Measurements from ENCODE around the gene CLTA. TPM values are rescaled to one million over a fixed set of nuclear protein-coding genes. Genes with fewer than 3 reads are reported as not detected.

Gene CLTA
- total RNA-seq, 2 experiments from 2014 or later: 150 to 171 TPM

- Histone ChIP-seq H3K36me3 (ENCODE audit: insufficient read depth, low read length) (peaks cover 34% of the 10 kb centered on the region), H3K27ac (ENCODE audit: low read depth, low read length, poor library complexity, severe bottlenecking) (peak overlapping the region; percentile 73), H3K4me1 (ENCODE audit: insufficient read depth, low read length, poor library complexity, severe bottlenecking) (peaks cover 40% of the 10 kb centered on the region), H3K4me2 (ENCODE audit: low read length) (peak overlapping the region; percentile 97), H3K4me3 (ENCODE audit: low read depth, low read length, poor library complexity, severe bottlenecking) (peak overlapping the region; percentile 92), H4K20me1 (ENCODE audit: insufficient read depth, low read length) (peaks cover 32% of the 10 kb centered on the region), H3K9me2 (ENCODE audit: insufficient read depth, low read length) (no peaks in the 10 kb centered on the region), H2AFZ (ENCODE audit: low read length) (peak overlapping the region; percentile 46; the same call in 1 of the 2 replicates), H3K9me3 (ENCODE audit: low read length) (no peaks in the 10 kb centered on the region), H3K79me2 (ENCODE audit: insufficient read depth, low read depth, low read length) (peaks cover 51% of the 10 kb centered on the region)
- ChIA-PET CTCF (ENCODE audit: unreplicated experiment) (interaction anchor here (0.6 to 1.0 kb wide), 3 partner anchors 111 to 574 kb away, joined by 3 to 4 read pairs (median 3); no protein-coding TSS in a partner anchor), POLR2A (interaction anchor here (0.6 to 3.9 kb wide), 12 partner anchors 10 to 443 kb away, joined by 3 to 18 read pairs (median 4); partner anchors contain the start of gene GNE)
- peak; percentile 67 for DNase-seq (ENCODE audit: low spot score)
- no peak for TF ChIP-seq EZH2phosphoT487 (IDR thresholded peaks at IDR 0.05; ENCODE audit: borderline replicate concordance, low read depth, low read length)
- TF ChIP-seq, protein P1, sequence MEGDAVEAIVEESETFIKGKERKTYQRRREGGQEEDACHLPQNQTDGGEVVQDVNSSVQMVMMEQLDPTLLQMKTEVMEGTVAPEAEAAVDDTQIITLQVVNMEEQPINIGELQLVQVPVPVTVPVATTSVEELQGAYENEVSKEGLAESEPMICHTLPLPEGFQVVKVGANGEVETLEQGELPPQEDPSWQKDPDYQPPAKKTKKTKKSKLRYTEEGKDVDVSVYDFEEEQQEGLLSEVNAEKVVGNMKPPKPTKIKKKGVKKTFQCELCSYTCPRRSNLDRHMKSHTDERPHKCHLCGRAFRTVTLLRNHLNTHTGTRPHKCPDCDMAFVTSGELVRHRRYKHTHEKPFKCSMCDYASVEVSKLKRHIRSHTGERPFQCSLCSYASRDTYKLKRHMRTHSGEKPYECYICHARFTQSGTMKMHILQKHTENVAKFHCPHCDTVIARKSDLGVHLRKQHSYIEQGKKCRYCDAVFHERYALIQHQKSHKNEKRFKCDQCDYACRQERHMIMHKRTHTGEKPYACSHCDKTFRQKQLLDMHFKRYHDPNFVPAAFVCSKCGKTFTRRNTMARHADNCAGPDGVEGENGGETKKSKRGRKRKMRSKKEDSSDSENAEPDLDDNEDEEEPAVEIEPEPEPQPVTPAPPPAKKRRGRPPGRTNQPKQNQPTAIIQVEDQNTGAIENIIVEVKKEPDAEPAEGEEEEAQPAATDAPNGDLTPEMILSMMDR (conservative IDR thresholded peaks at IDR 0.05; ENCODE audit: low read length): no peak
- intact Hi-C loops (cut with micrococcal nuclease; ENCODE audit: unreplicated experiment): loop anchor here (2.0 to 5.0 kb wide), 2 partner anchors 38 to 51 kb away; no protein-coding TSS in a partner anchor
- BruUV-seq (replicated peaks): no TSS peak
Observed at GRCh38 chr9:36191290-36191645, 547 bp downstream of the CLTA start.

- Histone ChIP-seq H3K4me3 (ENCODE audit: low read depth, low read length, poor library complexity, severe bottlenecking) (peak overlapping the region; percentile 92), H3K4me1 (ENCODE audit: insufficient read depth, low read length, poor library complexity, severe bottlenecking) (peaks cover 40% of the 10 kb centered on the region), H3K79me2 (ENCODE audit: insufficient read depth, low read depth, low read length) (peaks cover 55% of the 10 kb centered on the region), H3K9me3 (ENCODE audit: low read length) (no peaks in the 10 kb centered on the region), H3K27ac (ENCODE audit: low read depth, low read length, poor library complexity, severe bottlenecking) (peak overlapping the region; percentile 73), H4K20me1 (ENCODE audit: insufficient read depth, low read length) (peaks cover 32% of the 10 kb centered on the region), H3K36me3 (ENCODE audit: insufficient read depth, low read length) (peaks cover 38% of the 10 kb centered on the region), H3K4me2 (ENCODE audit: low read length) (peak overlapping the region; percentile 97), H3K9me2 (ENCODE audit: insufficient read depth, low read length) (no peaks in the 10 kb centered on the region), H2AFZ (ENCODE audit: low read length) (no peak overlapping the region)
- POLR2A ChIA-PET: interaction anchor here (0.6 to 3.9 kb wide), 8 partner anchors 10 to 443 kb away, joined by 3 to 18 read pairs (median 5); partner anchors contain the start of gene GNE
- no peak for DNase-seq (ENCODE audit: low spot score)
- TF ChIP-seq EZH2phosphoT487 (IDR thresholded peaks at IDR 0.05; ENCODE audit: borderline replicate concordance, low read depth, low read length): no peak
- CTCF ChIA-PET (ENCODE audit: unreplicated experiment): no interaction called here
- intact Hi-C loops (cut with micrococcal nuclease; ENCODE audit: unreplicated experiment): loop anchor here (2.0 to 5.0 kb wide), 2 partner anchors 39 to 51 kb away; no protein-coding TSS in a partner anchor
- no TSS peak for BruUV-seq (replicated peaks)
Observed at GRCh38 chr9:36191686-36192085, 965 bp downstream of the CLTA start.

DNA sequence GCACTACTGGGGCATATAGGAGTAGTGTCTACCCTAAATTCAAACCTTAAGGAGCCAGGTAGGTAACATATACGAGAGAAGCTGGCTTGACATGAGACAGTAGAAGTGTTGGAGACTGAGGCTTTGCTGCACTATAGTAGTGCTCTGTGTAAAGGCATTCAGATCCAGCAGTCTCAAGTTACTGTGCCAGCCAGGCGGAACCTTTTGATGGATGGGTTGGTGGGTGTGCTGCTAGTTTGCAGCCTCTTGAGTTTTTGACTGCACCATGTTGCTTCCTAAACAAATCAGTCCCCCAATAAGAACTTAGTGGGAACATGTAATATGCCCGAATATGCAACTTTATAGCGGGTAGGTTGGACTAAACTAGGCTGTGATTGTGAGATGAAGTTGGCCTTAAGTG is 1.5 kb downstream of the CLTA start:
- Histone ChIP-seq H2AFZ (ENCODE audit: low read length) (no peak overlapping the region), H4K20me1 (ENCODE audit: insufficient read depth, low read length) (peaks cover 32% of the 10 kb centered on the region), H3K9me2 (ENCODE audit: insufficient read depth, low read length) (no peaks in the 10 kb centered on the region), H3K4me1 (ENCODE audit: insufficient read depth, low read length, poor library complexity, severe bottlenecking) (peaks cover 39% of the 10 kb centered on the region), H3K4me2 (ENCODE audit: low read length) (peak overlapping the region; percentile 97), H3K4me3 (ENCODE audit: low read depth, low read length, poor library complexity, severe bottlenecking) (peak overlapping the region; percentile 92), H3K9me3 (ENCODE audit: low read length) (no peaks in the 10 kb centered on the region), H3K36me3 (ENCODE audit: insufficient read depth, low read length) (peaks cover 43% of the 10 kb centered on the region), H3K27ac (ENCODE audit: low read depth, low read length, poor library complexity, severe bottlenecking) (no peak overlapping the region), H3K79me2 (ENCODE audit: insufficient read depth, low read depth, low read length) (peaks cover 60% of the 10 kb centered on the region)
- ChIA-PET CTCF (ENCODE audit: unreplicated experiment) (no interaction called here), POLR2A (interaction anchor here (0.6 to 3.9 kb wide), 3 partner anchors 9 to 297 kb away, joined by 3 to 18 read pairs (median 17); no protein-coding TSS in a partner anchor)
- no TSS peak for BruUV-seq (replicated peaks)
- intact Hi-C loops (cut with micrococcal nuclease; ENCODE audit: unreplicated experiment): loop anchor here (5.0 kb wide), 1 partner anchor 50 kb away; no protein-coding TSS in a partner anchor
- peak; percentile 30 for DNase-seq (ENCODE audit: low spot score)
- no peak for TF ChIP-seq EZH2phosphoT487 (IDR thresholded peaks at IDR 0.05; ENCODE audit: borderline replicate concordance, low read depth, low read length)
- TF ChIP-seq, protein P1 (conservative IDR thresholded peaks at IDR 0.05; ENCODE audit: low read length): no peak
